HG03378 (cell line): ENCODE results near the gene MTHFSD.

Experiments used
- ATAC-seq: cut with Tn5 transposase; IDR thresholded peaks from one replicate; pipeline ENCODE4 v1.9.1; 2021; ENCODE audit warnings: mild to moderate bottlenecking, moderate library complexity; ENCODE audit not compliant: unreplicated experiment

The MTHFSD gene

DNA sequence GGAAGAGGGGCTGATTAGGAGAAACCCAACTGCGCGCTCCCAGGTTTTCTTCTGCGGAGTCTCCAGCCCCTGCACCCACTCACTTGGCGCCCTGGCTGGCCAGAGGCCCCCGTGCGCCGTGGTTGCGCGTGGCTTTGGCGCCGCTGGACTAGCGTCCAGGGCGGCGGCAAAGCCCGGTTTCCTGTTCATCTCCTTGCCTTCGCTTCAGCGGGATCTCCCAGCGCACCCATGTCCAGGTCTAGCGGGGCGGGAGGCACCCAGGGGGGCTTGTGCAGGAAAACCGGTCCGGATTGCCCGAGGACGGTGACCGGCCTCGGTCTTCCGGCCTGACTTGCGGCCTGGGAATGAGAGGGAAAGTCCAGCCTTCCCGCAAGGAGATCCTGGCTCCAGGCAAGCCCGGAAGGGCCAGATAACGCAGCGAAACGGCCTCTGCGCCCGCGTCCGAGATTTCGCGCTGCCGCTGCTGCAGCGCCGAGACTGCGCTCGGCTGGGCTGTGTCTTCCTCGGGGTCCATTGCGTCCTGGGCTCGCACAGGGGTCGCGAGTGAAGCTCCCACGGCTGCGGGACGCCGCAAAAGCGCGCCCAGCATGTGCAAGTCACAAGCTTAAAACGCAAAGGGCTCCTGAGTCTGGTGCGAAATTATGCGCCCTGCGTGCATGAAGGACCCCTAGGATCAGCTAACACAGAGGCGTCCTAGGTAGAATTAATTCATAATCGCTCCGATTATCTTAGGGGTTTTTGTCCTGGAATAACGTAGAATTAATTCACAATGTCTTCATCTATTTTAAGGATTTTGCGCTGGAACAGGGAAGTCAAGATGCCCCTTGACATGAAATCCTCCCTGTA is 39.0 kb downstream of the MTHFSD start:
- no peak for ATAC-seq

DNA sequence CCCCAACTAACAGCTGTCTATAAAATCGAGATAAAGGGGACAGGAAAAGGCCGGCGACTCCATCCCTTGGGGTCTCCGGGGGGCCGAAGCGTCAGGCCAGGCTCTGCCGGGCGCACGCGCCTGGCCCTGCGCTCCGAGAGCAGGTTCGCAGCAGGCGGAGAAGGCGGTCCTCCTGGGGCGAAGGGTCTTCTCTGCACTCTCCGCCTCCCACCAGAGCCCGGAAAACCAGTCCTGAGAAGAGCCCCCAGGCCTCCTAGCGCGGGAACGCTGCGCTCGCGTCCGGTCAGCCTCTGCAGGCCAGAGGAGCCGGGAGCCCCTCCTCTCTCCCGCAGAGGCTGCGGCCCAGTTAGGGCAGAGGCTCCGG is 39.6 kb downstream of the MTHFSD start:
- no peak for ATAC-seq

DNA sequence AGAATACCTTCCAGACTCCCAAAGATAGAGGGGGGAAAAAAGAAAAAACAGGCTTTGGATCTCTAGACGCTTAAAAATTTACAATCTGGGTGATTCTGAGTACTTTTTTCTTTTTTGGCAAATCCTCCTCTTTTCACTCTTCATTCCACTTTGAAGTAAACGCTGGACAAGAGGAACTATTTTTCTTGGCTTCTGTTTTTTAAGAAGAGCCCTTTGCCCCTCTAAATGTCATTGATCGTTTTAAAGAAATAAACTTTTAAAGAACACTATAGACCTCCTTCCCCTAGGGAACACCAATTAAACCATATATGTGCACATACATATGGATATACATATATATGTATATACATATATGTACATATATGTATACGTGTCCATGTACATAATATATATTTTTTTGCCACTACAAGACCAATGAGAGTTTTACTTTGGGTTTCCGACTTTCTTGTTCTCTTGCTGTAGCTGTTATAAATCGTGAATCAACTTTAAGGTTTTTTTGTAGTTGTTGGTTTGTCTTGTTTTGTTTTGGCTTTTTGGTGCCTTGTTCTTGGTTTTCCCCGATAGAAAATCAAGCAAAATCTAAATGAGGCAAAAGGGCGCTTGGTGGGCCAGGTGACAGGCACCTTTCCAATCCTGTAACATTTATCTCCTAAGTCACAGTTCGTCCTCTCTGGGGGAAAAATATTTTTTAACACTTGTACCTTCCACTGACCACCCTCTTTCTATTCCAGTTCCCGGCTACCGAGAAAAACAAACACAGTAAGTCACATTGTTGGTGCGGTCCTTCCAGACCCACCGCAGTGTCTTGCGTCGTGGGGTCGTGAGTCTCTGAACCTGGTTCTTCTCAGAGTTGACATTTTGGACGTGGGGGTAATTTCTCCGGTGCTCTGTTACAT is 40.3 kb downstream of the MTHFSD start:
- no peak for ATAC-seq

DNA sequence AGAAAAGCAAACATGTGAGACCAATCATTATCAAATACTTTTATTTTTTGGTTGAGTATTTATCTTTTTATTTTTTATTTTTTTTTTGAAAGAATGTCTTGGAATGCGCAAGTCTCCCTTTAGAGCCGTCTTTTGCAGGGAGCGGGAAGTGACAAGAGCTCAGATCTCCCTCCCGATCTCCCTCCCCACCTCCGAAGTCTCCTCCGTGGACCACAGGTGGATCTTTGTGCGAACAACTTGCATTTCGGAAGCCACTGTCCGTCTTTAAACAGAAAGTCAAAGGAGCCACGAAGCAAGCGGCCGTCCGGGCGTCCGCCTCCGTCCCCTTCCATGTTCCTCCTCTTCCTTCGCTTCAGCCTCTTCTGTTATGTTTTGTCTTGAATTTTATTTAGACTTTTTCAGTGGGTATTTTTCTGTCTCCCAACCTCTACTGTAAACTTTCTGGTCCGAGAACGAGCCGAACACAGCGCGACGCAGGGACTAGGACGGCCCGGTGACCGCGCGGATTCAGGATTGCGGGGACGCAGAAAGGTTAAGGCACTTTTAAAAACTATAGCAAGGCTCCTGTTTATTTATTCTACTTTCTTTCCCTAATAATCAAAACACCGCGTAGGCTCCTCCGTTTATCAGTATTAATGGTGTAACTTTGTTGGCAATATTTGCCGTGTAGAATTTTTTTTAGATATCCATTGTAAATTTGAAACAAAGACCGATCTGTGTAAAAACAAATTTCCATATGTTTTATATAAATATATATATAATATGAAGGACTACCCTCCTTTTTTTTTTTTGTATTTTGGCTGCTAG is 41.4 kb downstream of the MTHFSD start:
- ATAC-seq = no peak

GRCh38 chr16:86512860-86513470 is 42.1 kb downstream of the MTHFSD start:
- no peak for ATAC-seq

GRCh38 chr16:86512301-86512859 is 42.7 kb downstream of the MTHFSD start:
- no peak for ATAC-seq

- no peak for ATAC-seq
These were observed 43.5 kb downstream of the MTHFSD start for GRCh38 chr16:86511317-86512161.

GRCh38 chr16:86510465-86511261 is 44.4 kb downstream of the MTHFSD start, which contains the start of gene FOXF1:
Gene FOXF1, plus strand, starts transcription at chr16:86510527. Its CDS starts 43 bp downstream, at chr16:86510570.
- no peak for ATAC-seq

DNA sequence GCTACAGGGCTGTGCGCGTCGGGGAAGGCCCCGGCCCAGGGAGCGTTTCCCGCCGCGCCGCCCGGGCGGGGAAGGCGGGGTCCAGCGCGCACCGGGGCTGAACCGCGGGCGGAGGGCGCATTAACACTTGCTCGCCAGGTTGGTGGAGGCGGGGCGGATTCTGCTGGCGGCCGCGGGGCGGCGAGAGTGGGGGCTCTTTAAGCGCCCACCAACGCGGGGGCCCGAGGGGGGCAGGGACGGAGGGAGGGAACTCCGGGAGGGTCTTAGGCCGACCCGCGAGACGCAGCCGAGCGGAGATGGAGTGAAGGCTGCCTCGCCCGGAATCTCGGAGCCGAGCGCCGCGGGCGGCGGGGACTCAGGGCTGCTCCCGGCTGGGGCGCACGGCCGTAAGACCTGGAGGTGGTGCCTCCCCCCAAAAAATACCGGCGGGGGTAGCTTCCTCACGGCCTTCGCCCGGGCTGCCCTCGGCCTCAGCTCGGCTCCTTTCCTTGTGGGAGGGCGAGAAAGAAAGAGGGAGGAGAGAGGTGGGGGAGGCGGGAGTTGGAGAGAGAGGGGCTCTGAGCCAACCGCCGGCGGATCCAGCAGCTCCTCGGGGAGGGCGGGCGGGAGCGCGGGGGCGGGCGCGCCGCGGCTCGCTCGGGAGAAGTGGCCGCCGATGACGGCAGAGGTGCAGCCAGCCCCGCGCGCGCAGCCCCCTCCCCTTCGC is 45.1 kb downstream of the MTHFSD start:
- no peak for ATAC-seq

GRCh38 chr16:86508947-86509758 is 45.9 kb downstream of the MTHFSD start:
- no peak for ATAC-seq

- no peak for ATAC-seq
These were observed 46.7 kb downstream of the MTHFSD start for GRCh38 chr16:86508028-86508946.

- ATAC-seq = no peak
These were observed 47.6 kb downstream of the MTHFSD start for GRCh38 chr16:86507173-86508027.

DNA sequence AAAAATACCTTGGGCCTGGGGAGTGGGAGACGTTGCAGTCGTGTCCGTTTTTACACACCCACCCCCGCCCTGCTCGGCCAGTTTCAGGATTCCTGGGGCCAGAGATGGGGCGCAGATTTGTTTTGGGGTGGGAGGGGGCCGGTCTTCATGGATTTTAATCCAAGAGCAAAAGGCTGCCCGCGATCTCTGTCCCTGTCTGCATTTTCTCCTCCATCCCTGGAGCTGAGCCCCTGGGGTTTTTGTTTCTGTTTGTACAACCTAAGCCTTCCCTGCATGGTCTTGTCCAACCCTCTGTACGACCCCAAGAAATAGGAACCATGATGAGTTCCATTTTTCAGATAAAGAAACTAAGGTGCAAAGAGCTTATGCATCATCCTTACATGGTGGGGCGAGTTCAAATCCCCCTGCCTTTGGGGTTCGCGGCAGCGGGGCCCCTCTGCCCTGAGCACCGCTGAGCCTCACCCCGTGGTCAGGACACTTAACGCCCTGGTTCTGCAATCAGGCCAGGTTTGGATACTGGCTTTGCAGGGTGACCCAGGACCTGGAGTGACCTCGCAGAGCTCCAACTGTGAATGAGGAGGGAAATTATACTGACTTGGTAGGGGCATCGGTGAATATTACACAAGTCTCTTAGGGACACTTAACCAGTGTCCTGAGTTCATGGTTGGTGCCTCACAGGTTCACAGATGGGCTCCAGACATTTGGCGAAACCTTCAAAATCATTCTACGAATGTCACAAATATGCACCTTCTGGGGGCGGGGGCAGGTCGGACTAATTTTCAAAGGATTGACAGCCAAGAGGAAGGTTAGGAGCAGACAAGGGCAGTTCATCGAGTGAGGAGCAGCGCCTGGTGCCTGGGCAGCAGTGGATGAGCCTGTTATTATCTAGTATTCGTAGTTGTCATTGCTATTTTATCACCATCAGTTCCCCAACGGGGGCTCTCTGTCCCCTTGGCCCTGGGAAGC is 48.9 kb downstream of the MTHFSD start:
- no peak for ATAC-seq
